Activated CD8-positive, alpha-beta memory T cell treated with anti-CD3 and anti-CD28 coated beads, Interleukin-2, amount 50 U/mL, for 48 hours (primary cell): Measurements from ENCODE around the gene SCYL2.
"Not testable (repeated sequence)": the region's sequence is repeated elsewhere in the genome, so short reads cannot be mapped to it uniquely, and the experiment has no call there.

Experiments used
- DNase-seq: peaks from one replicate; pipeline ENCODE4 v3.0.0-alpha.2; 2020

SCYL2 gene

DNA sequence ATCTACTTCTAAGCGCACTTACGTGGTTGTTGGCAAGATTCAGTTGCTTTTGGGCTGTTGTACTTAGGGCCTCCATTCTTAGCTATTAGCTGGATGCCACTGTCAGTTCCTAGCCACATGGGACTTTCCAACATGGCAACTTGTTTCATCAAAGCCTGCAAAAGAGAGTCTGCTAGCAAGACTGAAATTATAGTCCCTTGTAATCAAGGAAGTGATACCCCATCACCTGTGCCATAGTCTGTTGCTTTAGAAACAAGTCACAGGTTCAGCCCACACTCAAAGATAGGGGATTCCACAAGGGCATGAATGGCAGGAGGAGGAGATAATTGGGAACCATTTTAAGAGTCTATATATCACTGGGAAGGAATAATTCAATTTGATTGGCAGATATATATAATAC, 62.8 kb downstream of the SCYL2 start:
- DNase-seq, result no peak

- no peak for DNase-seq
Observed at GRCh38 chr12:100331871-100332270, 64.9 kb downstream of the SCYL2 start.

- no peak for DNase-seq
Observed at GRCh38 chr12:100332852-100333251, 65.9 kb downstream of the SCYL2 start.

GRCh38 chr12:100337299-100337698, 70.3 kb downstream of the SCYL2 start:
- DNase-seq, result no peak

GRCh38 chr12:100337727-100338126, 70.8 kb downstream of the SCYL2 start:
- no peak for DNase-seq

GRCh38 chr12:100339071-100339470, 72.1 kb downstream of the SCYL2 start:
- DNase-seq, result no peak

- DNase-seq, result not testable (repeated sequence)
Observed at GRCh38 chr12:100342897-100343296, 75.9 kb downstream of the SCYL2 start.

DNA sequence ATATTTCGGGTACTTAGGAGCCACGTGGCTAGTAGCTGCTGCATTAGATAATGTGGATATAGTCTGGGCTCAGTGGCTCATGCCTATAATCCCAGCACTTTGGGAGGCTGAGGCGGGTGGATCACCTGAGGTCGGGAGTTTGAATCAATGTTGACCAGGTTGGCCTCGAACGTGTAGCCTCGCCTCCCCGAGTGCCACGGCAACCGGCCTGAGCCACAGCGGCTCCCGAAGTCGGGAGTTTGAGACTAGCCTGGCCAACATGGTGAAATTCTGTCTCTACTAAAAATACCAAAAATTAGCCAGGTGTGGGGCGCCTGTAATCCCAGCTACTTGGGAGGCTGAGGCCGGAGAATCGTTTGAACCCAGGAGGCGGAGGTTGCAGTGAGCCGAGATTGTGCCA, 77.4 kb downstream of the SCYL2 start:
- DNase-seq, result not testable (repeated sequence)

- no peak for DNase-seq
Observed at GRCh38 chr12:100345020-100345767, 78.2 kb downstream of the SCYL2 start.

DNA sequence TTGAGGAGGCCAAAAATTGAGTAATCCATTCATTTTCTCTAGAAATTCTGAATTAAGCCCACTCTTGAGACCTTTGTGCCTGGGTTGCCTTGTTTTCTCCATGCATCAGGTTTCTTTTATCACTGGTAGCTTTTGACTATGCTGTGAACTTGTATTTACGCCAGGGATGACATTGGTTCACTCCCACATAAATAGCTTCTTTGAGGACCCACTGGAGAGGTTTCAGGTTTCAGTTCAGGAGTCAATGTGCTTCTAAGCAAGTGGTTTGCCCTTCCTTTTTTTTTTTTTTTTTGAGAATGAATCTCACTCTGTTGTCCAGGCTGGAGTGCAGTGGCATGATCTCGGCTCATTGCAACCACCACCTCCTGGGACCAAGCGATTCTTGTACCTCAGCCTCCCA, 79.7 kb downstream of the SCYL2 start:
- DNase-seq, result no peak

DNA sequence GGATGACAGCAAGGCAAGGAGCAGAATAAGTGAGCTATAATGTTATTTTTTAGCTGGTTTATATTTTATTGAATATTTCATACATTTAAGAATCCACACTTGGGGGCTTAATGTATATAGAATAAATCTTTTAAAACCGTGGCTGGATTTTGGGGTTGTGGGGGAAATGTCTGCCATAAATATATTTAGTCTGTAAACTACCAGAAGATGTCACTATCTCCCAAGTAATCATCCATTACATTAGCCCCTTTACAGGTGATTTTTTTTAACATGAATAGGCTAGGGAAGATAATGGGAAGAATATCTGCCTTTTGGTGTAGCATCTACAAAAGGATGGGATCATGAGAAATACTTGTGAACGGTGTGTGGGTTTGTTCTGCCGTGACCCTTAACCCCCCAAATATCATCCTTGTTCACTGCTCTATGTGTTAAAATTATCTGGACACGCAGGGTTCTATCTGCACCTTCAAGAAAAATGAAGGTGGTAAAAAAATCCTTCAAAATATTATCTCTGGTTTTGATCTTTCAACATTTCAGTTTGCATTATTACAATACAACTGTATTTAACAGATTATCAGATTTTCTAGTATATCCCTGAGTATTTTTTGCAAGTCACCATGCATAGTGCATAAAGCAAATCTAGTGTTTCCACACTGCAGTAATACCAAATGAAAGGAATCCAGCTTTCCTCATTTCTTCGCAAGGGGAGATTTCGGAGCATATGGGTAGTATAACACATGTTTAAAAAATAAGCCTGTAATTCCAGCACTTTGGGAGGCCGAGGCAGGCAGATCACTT, 81.9 kb downstream of the SCYL2 start:
- no peak for DNase-seq

- no peak for DNase-seq
Observed at GRCh38 chr12:100356644-100357223, 89.8 kb downstream of the SCYL2 start, which contains the start of gene SLC17A8. TSS of gene SLC17A8 (plus strand) at chr12:100357074. CDS start at chr12:100357392, 318 bp downstream.

- no peak for DNase-seq
Observed at GRCh38 chr12:100359248-100359647, 92.3 kb downstream of the SCYL2 start.

- no peak for DNase-seq
Observed at GRCh38 chr12:100359822-100360221, 92.8 kb downstream of the SCYL2 start.

- no peak for DNase-seq
Observed at GRCh38 chr12:100360450-100360849, 93.5 kb downstream of the SCYL2 start.

DNA sequence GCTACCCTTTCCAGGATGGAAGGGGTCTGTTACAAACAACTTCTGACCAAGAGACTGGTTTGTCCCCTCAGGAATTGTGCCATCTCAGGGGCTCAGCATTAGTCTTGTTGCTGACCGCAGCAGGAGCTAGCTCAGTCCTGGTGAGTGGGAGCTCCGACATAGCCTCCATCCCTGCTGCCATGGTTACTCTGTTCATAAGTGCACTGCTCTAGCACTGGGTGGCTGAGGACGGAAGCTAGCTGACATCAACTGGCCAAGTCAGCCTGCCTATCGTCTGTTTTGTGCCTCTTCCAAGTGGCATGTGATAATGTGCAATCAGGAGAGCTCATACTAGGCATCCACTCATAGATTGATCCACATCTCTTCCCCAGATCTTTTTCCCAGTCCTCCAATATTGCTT, 97.3 kb downstream of the SCYL2 start:
- no peak for DNase-seq

DNA sequence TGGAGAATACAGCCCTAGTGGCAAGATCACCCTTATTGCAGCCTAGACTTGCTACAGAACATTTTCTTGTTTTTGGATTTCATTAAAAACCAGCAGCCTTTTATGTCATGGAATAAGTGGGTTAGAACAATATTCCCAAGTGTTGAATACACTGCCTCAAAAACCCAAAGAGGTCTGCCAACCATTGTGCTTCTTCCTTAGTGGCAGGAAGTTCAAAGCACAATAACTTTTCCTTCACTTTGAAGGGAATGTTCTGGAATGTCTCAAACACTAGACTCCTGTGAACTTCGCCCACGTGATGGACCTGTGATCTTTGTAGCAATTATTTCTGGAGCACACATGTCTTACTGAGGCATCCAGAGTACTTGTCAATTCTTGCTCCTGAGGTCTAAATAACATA, 98.4 kb downstream of the SCYL2 start:
- no peak for DNase-seq

DNA sequence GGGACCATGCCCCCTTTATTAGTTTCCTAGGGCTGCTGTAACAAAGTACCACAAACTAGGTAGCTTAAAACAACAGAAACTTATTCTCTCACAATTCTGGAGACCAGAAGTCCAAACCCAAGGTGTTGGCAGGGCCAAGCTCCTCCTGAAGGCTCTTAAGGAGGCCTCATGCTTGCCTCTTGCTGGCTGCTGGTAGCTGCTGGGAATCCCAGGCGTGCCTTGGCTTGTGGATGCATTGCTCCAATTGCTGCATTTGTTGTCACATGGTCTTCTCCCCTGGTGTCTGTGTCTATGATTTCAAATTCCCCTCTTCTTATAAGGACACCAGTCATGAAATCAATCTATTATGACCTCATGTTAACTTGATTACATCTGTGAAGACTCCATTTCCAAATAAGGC, 101.1 kb downstream of the SCYL2 start:
- DNase-seq, result no peak

- DNase-seq, result no peak
Observed at GRCh38 chr12:100371146-100371545, 104.2 kb downstream of the SCYL2 start.

- DNase-seq, result no peak
Observed at GRCh38 chr12:100372853-100373640, 106.1 kb downstream of the SCYL2 start.

DNA sequence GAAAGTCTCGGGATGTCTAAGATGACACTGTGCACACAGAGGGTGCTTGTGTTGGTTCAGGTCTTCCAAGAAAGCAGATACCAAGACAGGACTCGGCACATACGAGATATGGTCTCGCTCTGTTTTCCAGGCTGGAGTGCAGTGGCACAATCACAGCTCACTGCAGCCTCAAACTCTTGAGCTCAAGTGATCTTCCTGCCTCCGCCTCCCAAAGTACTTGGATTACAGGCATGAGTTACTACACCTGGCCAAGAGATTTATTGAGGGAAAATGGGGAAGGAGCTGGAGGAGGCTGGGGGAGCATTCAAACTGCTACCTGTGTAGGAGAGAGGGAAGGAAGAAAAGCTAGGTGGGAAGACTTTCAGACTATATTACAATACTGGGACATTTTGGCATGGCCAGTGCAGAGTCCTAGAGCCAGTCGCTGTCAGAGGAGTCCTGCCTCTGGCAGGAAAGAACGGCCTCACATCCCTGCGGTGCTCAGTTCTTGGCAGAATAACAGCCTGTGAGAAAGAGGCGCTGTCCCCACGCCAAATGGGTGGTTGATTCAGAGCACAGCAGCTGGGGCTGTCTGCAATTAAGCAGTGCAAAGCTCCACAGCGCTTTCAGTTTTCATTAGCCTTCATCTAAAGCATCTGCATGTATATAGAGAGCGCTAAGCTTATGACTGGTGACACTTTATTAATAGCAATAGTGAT, 108.2 kb downstream of the SCYL2 start:
- DNase-seq, result no peak

GRCh38 chr12:100376161-100376560, 109.2 kb downstream of the SCYL2 start:
- DNase-seq, result no peak
